Neural progenitor cell (in vitro differentiated cells): ENCODE results near the gene GABRG2. TPM values are rescaled to one million over a fixed set of nuclear protein-coding genes. Genes with fewer than 3 reads are reported as not detected.

Source experiments
- DNase-seq: peaks from one replicate; pipeline ENCODE4 v3.0.0-alpha.2; 2016; ENCODE audit warnings: low spot score
- H2AFZ ChIP-seq: fragments of 200-600 bp; sonication (generic); replicated peaks from 2 replicates; pipeline ENCODE4 v1.6.1; 2016; ENCODE audit warnings: antibody characterized with exemption
- H3F3A ChIP-seq: fragments of 200-600 bp; sonication (generic); 2 replicates; pipeline ENCODE4 v1.6.1; 2016; ENCODE audit warnings: antibody characterized with exemption, low read depth
- H3K27ac ChIP-seq: fragments of 200-600 bp; sonication (generic); 2 replicates; pipeline ENCODE4 v1.5.1; 2016; ENCODE audit warnings: mild to moderate bottlenecking
- H3K27me3 ChIP-seq: fragments of 200-600 bp; sonication (generic); 2 replicates; pipeline ENCODE4 v1.6.1; 2016; ENCODE audit warnings: mild to moderate bottlenecking, moderate library complexity
- H3K36me3 ChIP-seq: fragments of 200-600 bp; sonication (generic); 2 replicates; pipeline ENCODE4 v1.5.1; 2016
- H3K4me1 ChIP-seq: fragments of 200-600 bp; sonication (generic); 2 replicates; pipeline ENCODE4 v1.6.1; 2016; ENCODE audit warnings: mixed run types
- H3K4me2 ChIP-seq: fragments of 200-600 bp; sonication (generic); 2 replicates; pipeline ENCODE4 v1.6.1; 2016
- H3K4me3 ChIP-seq: fragments of 200-600 bp; sonication (generic); 2 replicates; pipeline ENCODE4 v1.5.1; 2016
- H3K79me2 ChIP-seq: fragments of 200-600 bp; sonication (generic); 2 replicates; pipeline ENCODE4 v1.6.1; 2016; ENCODE audit warnings: low read depth
- H3K9ac ChIP-seq: fragments of 200-600 bp; sonication (generic); 2 replicates; pipeline ENCODE4 v1.6.1; 2016
- H3K9me3 ChIP-seq: fragments of 200-600 bp; sonication (generic); 2 replicates; pipeline ENCODE4 v1.5.1; 2016; ENCODE audit warnings: low read depth
- H4K20me1 ChIP-seq: fragments of 200-600 bp; sonication (generic); 2 replicates; pipeline ENCODE4 v1.6.1; 2016; ENCODE audit warnings: low read depth
- H3K27ac Mint-ChIP-seq: 3 replicates; pipeline ENCODE4 v1.8.0; 2021; ENCODE audit warnings: mixed read lengths
- H3K27me3 Mint-ChIP-seq: 2 replicates; pipeline ENCODE4 v1.8.0; 2022; ENCODE audit warnings: low read depth, mild to moderate bottlenecking, inconsistent platforms, moderate library complexity, mixed read lengths; ENCODE audit not compliant: insufficient read depth
- H3K36me3 Mint-ChIP-seq: 3 replicates; pipeline ENCODE4 v1.8.0; 2021; ENCODE audit warnings: mixed read lengths
- H3K4me1 Mint-ChIP-seq: 3 replicates; pipeline ENCODE4 v1.8.0; 2021; ENCODE audit warnings: mixed read lengths
- H3K4me3 Mint-ChIP-seq: 3 replicates; pipeline ENCODE4 v1.8.0; 2021; ENCODE audit warnings: mild to moderate bottlenecking, moderate library complexity, mixed read lengths
- H3K9me3 Mint-ChIP-seq: 3 replicates; pipeline ENCODE4 v1.8.0; 2020; ENCODE audit warnings: mixed read lengths
- EZH2 ChIP-seq: fragments of 200-600 bp; sonication (generic); IDR thresholded peaks from 2 replicates; pipeline ENCODE4 v1.6.1; 2017; ENCODE audit warnings: antibody characterized with exemption, mild to moderate bottlenecking, moderate library complexity
- EZH2phosphoT487 ChIP-seq: fragments of 200-600 bp; sonication (generic); IDR thresholded peaks from 2 replicates; pipeline ENCODE4 v1.6.1; 2017; ENCODE audit warnings: antibody characterized with exemption
- total RNA-seq: library from RNA; depleted of rRNA; stranded (reverse); fragments of >200 nt; gene quantifications from 2 replicates; pipeline ENCODE4 v1.2.3, GENCODE V29; 2015; ENCODE audit warnings: low replicate concordance
- TF ChIP-seq, protein P1 (sequence below): fragments of 200-600 bp; sonication (generic); IDR thresholded peaks from 2 replicates; pipeline ENCODE4 v1.5.1; 2017; ENCODE audit warnings: antibody characterized with exemption, mild to moderate bottlenecking

The GABRG2 gene
- total RNA-seq, 1 donor from 2014 or later = 0.64 TPM

DNA sequence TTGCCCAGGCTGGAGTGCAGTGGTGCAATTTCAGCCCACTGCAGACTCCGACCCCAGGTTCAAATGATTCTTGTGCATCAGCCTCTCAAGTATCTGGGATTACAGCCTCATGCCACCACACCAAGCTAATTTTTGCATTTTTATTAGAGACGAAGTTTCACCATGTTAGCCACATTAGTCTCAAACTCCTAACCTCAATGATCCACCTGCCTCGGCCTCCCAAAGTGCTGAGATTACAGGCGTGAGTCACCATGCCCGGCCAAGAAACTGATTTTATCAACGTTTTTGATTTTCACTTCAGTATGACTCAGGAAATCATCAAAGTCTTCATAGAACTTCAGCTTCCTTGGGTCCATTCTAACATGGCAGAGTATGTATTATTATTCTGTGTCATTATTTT is 125.4 kb downstream of the GABRG2 start:
- Histone ChIP-seq H4K20me1 (no peaks in the 10 kb centered on the region), H3K4me1 (no peaks in the 10 kb centered on the region), H3K27ac (no peak overlapping the region), H3K27me3 (no peaks in the 10 kb centered on the region), H3F3A (no peaks in the 10 kb centered on the region), H3K9me3 (no peaks in the 10 kb centered on the region), H3K4me2 (no peak overlapping the region), H3K36me3 (no peaks in the 10 kb centered on the region), H3K79me2 (no peaks in the 10 kb centered on the region), H2AFZ (no peak overlapping the region), H3K9ac (no peak overlapping the region), H3K4me3 (no peak overlapping the region)
- no peak overlapping the region for H3K4me3 Mint-ChIP-seq
- no peak for DNase-seq
- no peaks in the 10 kb centered on the region for H3K27me3 Mint-ChIP-seq
- no peak for TF ChIP-seq EZH2phosphoT487
- TF ChIP-seq, protein P1, sequence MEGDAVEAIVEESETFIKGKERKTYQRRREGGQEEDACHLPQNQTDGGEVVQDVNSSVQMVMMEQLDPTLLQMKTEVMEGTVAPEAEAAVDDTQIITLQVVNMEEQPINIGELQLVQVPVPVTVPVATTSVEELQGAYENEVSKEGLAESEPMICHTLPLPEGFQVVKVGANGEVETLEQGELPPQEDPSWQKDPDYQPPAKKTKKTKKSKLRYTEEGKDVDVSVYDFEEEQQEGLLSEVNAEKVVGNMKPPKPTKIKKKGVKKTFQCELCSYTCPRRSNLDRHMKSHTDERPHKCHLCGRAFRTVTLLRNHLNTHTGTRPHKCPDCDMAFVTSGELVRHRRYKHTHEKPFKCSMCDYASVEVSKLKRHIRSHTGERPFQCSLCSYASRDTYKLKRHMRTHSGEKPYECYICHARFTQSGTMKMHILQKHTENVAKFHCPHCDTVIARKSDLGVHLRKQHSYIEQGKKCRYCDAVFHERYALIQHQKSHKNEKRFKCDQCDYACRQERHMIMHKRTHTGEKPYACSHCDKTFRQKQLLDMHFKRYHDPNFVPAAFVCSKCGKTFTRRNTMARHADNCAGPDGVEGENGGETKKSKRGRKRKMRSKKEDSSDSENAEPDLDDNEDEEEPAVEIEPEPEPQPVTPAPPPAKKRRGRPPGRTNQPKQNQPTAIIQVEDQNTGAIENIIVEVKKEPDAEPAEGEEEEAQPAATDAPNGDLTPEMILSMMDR = no peak
- no peak for TF ChIP-seq EZH2
- no peaks in the 10 kb centered on the region for H3K4me1 Mint-ChIP-seq
- H3K9me3 Mint-ChIP-seq = no peaks in the 10 kb centered on the region
- H3K27ac Mint-ChIP-seq = no peak overlapping the region
- H3K36me3 Mint-ChIP-seq = no peaks in the 10 kb centered on the region

GRCh38 chr5:162196351-162196750 is 128.8 kb downstream of the GABRG2 start:
- Mint-ChIP-seq H3K36me3 (no peaks in the 10 kb centered on the region), H3K4me3 (no peak overlapping the region), H3K9me3 (no peaks in the 10 kb centered on the region), H3K27me3 (no peaks in the 10 kb centered on the region), H3K4me1 (no peaks in the 10 kb centered on the region), H3K27ac (no peak overlapping the region)
- Histone ChIP-seq H3K4me2 (no peak overlapping the region), H3K36me3 (no peaks in the 10 kb centered on the region), H3K9ac (no peak overlapping the region), H3K9me3 (no peaks in the 10 kb centered on the region), H4K20me1 (no peaks in the 10 kb centered on the region), H2AFZ (no peak overlapping the region), H3F3A (no peaks in the 10 kb centered on the region), H3K4me3 (no peak overlapping the region), H3K79me2 (no peaks in the 10 kb centered on the region), H3K27me3 (no peaks in the 10 kb centered on the region), H3K27ac (no peak overlapping the region), H3K4me1 (no peaks in the 10 kb centered on the region)
- no peak for DNase-seq
- TF ChIP-seq EZH2 (no peak), EZH2phosphoT487 (no peak)
- TF ChIP-seq, protein P1 = no peak

DNA sequence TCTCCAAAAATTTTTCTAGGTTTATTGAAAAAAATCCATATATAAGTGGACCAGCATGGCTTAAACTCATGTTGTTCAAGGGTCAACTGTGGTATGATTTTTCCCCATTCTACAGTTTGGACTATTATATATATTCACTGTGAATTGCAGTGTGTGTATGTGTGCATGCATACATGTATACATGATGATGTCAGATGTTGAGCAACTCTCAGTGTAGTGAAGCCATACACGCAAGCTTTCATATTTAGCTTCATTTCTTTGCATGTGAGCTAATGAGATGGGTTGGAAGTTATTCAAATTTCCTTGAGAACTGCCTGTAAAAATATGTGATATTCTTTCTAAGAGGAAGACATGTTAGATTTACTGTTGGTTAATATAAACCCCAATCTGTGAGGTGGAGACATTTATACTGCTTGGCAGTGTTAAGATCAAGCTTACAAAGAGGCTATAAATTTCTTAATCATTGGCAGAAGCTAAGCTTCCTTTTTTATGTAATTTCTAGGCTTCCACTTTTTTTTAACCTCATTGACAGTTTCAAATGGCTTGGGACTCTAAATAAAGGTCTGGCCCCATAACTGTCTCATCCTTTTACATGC is 134.8 kb downstream of the GABRG2 start:
- H3K4me3 Mint-ChIP-seq = no peak overlapping the region
- no peak for DNase-seq
- H3K4me3 ChIP-seq = no peak overlapping the region
- H3K27ac ChIP-seq = no peak overlapping the region
- no peaks in the 10 kb centered on the region for H3K4me1 ChIP-seq
- no peaks in the 10 kb centered on the region for H3K79me2 ChIP-seq
- H3K27me3 ChIP-seq = no peaks in the 10 kb centered on the region
- no peaks in the 10 kb centered on the region for H3F3A ChIP-seq
- TF ChIP-seq EZH2 = no peak
- TF ChIP-seq EZH2phosphoT487 = no peak
- TF ChIP-seq, protein P1 = no peak
- no peak overlapping the region for H3K27ac Mint-ChIP-seq
- H3K4me1 Mint-ChIP-seq = no peaks in the 10 kb centered on the region
- no peaks in the 10 kb centered on the region for H3K9me3 ChIP-seq
- no peak overlapping the region for H2AFZ ChIP-seq
- no peak overlapping the region for H3K4me2 ChIP-seq
- no peaks in the 10 kb centered on the region for H3K27me3 Mint-ChIP-seq
- H3K9me3 Mint-ChIP-seq = no peaks in the 10 kb centered on the region
- no peaks in the 10 kb centered on the region for H4K20me1 ChIP-seq
- H3K36me3 ChIP-seq = no peaks in the 10 kb centered on the region
- H3K9ac ChIP-seq = no peak overlapping the region
- H3K36me3 Mint-ChIP-seq = no peaks in the 10 kb centered on the region

Other genes with a start within 250 kb of the GABRG2 start
- gene GABRA1, start 219.7 kb upstream of the GABRG2 start, total RNA-seq = not detected in 2 replicates